Mammary epithelial cell (primary cell): ENCODE results near the gene APOC3.

Experiments used
- CTCF ChIP-seq, 2 donors: IDR thresholded peaks in 1 of 2; conservative IDR thresholded peaks in 1 of 2; 2 replicates each; pipeline ENCODE4 v1.5.1; 2011 to 2012; ENCODE audit warnings: inconsistent platforms in 2 of 2, low read length in 2 of 2, mild to moderate bottlenecking in 2 of 2, control low read depth in 1 of 2, low read depth in 1 of 2; ENCODE audit not compliant: insufficient read depth in 1 of 2; ENCODE audit errors: extremely low read depth in 1 of 2
- EZH2 ChIP-seq: IDR thresholded peaks from 2 replicates; pipeline ENCODE4 v1.6.1; 2012; ENCODE audit warnings: low read length, inconsistent platforms, borderline replicate concordance

DNA sequence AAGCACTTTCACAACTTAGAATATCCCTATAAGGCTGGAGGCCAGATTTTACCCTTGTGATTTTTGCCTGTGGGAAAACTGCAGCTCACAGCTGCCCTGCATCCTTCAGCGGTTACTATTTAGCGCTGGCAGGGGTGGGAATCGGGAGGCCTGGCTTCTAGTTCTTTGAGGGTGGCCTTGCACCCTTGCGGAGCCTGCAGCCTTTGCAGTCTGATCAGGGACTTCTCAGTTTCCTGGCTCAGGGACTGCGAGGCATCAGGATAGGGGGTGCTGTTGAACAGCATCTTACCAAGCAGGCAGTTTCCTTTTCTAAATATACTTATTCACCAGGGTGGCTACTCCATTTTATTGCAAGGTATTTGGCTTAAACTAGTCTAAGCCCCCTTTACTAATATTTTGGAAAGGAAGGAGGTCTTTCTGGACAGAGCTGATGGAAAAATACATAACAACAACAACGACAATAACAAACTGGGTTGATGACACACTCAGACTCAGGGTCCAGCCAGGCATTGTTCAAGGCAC, 10.6 kb downstream of the APOC3 start:
- peak in 1 of 2 donors; percentile 9 for TF ChIP-seq CTCF (conservative IDR thresholded peaks at IDR 0.05 in 1 of 2, IDR thresholded peaks at IDR 0.05 in 1 of 2; ENCODE audit: extremely low read depth in 1 of 2, insufficient read depth in 1 of 2, low read depth in 1 of 2, low read length in 2 of 2)
- TF ChIP-seq EZH2, result no peak
